Stimulated activated CD8-positive, alpha-beta memory T cell treated with anti-CD3 and anti-CD28 coated beads, Interleukin-15, amount 100 ng/mL, for 24 hours (primary cell): ENCODE measurements around the gene NR3C1.
A peak's percentile ranks its signal among the peaks of the same experiment; 100 is the strongest.

Source experiments
- DNase-seq: peaks from one replicate; pipeline ENCODE4 v3.0.0-alpha.2; 2020; ENCODE audit warnings: low read depth

The NR3C1 gene

DNA sequence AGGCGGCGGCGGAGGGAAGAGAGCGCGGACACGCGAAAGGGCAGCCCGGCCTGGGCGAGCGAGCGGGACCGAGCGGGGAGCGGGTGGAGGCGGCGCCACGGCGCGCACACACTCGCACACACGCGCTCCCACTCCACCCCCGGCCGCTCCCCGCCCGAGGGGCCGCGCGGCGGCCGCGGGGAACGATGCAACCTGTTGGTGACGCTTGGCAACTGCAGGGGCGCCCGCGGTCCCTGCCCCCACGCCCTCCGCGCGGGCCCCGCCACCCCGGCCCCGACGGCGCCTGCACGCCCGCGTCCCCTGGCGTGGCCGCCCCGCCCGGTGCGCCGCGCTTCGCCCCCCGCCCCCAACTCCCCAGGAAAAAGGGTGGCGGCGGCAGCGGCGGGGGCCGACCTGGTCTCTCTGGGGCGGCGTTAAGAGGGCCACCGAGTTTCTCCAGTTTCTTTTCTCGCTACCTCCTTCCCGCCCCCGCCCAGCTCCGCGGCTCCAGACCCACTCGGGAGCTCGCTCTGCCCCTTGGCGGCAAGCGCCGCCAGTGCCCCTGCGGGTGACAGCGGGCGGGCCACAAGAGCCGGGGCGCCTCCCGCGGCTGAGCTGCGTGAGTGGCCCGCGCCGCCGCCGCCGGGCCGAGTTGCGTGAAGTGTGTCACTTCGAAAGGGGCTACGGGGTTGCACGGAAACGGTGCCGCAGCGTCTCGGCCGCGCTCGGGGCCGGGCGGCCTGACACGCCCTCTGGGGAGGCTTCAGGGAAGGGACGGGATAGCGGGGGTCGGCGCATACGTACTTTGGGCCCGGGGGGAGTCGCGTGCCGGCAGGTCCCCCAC is at the start of gene NR3C1:
TSS of gene NR3C1 (minus strand) at position 94 of the 823 bp plus-strand sequence. CDS start 2,847 bp downstream, outside the sequence.
- peak; percentile 69 for DNase-seq

DNA sequence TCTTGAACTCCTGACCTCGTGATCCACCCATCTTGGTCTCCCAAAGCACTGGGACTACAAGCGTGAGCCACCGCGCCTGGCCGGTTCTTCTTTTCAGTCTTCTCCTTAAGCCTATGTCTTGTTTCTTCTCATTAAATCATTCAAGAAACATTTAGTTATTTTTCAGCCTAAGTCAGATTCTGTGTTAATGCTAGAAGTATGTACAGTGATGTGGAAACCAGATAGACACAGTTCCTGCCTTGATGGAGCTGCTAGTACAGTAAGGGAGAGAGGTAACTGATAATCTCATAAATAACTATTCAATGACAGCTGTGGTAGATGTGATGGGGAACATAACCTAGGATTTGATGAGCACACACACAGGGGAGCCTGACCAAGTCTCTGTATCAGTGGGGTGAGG is 46.3 kb upstream of the NR3C1 start:
- no peak for DNase-seq

DNA sequence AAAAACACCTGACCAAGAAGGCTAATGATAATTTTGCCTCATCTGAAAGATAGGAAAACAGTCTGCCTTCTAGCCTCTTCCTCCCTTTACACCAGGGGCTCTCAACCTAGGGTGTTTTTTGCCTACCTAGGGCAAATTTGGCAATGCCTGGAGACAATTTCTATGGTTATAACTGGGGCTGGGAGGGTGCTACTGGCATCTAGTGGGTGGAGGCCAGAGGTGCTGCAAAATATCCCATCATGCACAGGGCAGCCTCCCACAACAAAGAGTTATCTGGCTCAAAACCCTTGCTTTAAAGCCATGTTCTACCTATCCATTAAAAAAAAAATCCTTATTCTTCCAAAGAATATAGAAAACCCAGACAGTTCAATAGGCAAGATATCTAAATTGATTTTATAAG is 45.0 kb upstream of the NR3C1 start:
- DNase-seq, result no peak

- DNase-seq, result no peak
Measured at GRCh38 chr5:143447983-143448382, 44.5 kb upstream of the NR3C1 start.

DNA sequence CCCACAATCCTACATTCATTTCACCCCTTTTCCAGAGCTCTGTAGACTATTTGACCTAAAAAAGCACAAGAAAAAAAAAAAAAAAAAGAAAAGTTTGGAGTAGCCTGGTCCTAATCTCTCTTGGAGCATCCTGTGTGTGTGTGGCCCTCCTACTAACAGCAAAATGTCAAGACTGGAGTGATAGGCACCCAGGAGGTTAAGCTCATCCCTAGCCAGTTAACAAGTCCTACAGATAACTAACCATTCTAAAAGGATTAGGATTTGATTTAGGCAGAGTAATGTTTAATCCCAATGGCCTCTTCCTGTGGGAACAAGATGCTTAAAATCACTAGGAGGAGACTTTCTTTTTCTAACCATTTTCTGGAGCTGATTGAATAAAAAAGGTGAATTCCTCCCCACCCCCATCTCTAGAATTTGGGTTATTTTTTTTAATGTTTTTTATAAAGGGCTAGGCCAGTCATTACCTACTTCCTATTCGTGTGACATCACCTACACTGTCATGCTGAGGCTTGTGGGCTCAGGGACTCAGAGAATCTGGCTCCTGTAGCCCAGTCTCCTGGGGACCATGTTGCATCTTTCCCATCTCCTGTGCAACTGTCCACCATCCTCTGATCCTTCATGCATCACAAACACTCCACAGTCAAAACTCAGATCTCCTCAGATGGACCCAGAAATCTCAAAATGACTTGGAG is 43.2 kb upstream of the NR3C1 start:
- DNase-seq, result no peak

GRCh38 chr5:143445776-143446175 is 42.3 kb upstream of the NR3C1 start:
- no peak for DNase-seq

DNA sequence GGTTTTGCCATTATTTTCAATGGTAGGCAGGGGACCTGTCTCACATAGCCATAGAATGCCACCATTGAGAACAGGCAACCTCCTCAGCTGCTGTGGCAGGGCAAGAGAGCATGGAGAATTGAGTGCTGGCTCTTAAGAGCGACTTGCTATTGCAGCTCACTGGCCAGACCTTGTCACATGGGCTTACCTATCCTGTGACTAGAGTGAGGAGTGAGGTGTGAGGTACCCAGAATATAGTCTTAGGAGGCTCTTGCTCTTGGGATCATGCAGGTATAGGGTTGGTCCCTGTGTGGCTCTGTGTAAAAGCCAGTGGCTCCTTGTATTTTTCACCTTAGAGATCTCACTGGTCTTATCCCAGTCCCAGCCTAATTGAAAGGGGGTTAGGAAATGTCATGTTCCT is 39.8 kb upstream of the NR3C1 start:
- DNase-seq, result no peak

DNA sequence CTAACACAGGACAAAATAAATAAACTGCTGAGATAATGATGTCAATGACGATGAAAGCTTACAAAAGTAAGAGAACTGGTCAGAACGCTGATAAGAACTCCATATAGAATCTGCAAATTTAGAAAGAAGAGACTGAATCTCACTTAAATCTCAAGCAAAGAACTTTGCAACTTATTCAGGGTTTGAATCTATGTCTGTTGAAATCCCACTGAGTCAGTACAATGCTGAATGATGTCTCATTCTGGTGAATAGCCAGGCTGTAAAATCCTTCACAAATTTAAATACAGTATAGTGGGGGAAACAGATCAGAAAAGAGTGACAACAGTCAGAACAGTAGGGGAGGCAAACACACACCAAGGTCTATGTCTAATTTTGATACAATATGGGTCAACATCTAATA is 38.9 kb upstream of the NR3C1 start:
- DNase-seq, result no peak

DNA sequence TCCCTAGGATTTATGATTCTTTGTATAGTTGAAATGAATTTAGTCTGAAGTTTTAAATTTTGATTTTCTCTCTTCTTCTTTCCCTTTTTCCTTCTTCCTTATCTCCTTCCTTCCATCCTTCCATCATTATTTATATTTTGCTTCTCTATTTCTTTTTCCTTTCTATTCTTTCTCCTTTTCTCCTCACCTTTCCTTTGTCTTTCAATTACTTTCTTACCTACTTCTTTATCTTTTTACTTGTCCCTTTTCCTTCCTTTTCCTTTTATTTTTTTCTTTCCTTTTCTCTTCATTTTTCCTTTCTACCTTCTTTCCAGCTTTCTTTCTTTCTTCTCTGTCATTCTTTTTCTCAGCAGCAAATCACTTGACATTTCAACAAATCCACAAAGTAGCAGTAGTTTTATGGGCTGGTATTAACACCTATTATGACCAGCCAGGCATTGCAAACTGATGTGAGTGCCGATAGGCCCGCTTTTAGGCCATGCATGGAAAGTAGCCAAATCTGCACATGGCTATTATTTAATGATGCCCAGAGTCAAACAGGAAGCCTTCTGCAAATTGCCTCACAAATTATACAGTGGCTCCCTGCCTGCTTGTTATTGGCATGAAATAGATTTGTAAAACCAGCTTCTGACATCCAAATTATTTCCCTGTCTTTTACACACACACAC is 37.1 kb upstream of the NR3C1 start:
- DNase-seq, result no peak

- no peak for DNase-seq
Measured at GRCh38 chr5:143437666-143438273, 34.3 kb upstream of the NR3C1 start.

- no peak for DNase-seq
Measured at GRCh38 chr5:143436871-143437270, 33.4 kb upstream of the NR3C1 start.

DNA sequence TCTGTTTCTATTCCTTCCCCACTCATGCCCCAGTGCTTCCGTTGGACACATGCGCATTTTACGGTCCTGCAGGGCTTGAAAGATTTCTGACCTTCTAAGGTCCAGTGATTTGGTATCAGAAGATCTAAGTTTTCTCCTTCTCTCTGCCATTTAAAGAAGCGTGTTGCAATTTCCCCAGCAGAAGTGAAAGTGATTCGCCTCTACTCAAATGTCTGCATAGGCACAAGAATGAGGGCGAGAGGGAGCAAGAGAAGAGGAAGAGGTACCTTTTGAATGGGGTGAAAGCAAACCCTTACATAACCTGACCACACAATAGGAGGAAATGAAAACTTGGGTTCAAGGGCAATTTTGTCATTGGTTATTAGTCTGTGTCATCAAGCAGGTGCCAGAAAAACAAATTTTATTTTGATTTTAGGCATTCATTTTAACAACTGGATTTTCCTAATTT is 31.7 kb upstream of the NR3C1 start:
- no peak for DNase-seq

DNA sequence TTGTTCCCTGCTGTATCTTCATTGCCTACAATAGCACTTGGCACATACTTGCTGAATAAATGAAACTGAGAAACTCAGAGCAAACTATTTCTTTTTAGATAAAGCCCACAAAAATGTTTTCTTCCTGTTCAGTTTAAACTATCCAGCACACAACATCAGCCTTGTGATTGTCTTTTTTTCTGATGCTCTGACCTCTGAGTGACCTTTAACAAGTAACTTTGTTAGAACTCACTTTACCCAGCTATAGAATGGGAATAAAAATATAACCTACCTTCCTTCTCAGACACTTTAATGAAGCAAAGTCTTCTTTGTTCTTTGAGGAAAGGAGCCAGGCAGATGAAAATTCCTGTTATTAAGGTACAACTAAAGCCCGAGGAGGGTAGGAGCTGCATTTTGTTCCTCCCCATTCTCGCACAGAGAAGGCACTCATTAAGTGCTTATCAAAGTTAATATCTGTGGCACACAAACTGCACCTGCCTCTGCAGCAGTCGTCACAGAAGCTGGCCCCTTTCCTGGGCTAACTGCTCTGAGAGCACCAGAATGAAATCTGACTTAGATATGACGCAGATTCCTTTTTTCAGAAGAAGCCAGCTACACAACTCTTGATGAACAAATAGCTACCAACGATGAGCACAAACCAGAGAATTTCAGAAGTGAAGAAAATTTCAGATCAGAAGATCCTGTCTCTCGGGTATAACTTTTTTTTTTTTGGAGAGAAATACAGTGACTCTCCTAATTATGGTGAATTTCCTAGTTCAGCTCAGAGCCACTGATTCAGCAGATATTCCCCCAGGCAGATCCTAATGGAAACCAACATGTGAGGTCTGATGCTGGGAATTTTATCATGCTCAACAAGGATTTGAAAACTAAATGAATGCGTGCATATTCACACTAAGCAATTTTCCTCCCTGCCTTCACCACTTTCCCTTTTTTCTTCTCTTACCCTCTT is 31.0 kb upstream of the NR3C1 start:
- no peak for DNase-seq

DNA sequence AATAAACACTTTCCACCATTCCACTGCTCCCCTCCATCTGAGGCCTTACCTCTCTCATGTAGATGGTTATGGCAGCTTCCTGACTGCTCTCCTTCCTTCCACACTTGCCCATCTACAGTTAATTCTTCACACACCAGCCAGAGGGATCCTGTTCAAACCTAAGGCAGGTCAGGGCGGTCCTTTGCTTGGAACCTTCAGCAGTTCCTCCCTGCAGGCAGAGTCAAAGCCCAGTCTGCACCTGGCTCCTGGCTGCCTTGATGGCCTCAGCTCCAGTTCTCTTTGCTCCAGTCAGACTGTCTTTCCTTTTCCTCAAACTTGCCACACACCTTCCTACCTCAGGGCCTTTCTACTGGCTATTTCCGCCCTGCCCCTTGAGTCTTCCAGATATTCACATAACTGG is 30.2 kb upstream of the NR3C1 start:
- no peak for DNase-seq

- DNase-seq, result no peak
Measured at GRCh38 chr5:143432658-143433239, 29.3 kb upstream of the NR3C1 start.

DNA sequence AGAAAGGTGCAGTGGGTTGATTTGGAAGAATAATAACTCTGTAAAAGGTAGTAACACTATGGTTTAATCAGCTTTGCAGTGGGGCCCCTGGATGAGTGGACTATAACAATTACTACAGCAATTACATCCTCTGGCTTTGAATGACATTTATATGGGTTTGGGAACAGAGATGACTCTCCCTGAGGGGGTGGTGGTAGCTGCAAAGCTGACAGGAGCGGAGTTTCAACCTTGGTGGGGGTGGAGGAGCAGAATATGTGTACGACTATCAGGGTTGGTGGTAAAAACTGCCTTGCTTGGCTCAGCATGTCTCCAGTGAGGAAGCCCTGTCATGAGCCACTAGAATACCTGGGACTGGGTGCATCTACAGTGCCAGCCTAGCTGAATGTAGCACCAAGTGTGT is 28.3 kb upstream of the NR3C1 start:
- no peak for DNase-seq

DNA sequence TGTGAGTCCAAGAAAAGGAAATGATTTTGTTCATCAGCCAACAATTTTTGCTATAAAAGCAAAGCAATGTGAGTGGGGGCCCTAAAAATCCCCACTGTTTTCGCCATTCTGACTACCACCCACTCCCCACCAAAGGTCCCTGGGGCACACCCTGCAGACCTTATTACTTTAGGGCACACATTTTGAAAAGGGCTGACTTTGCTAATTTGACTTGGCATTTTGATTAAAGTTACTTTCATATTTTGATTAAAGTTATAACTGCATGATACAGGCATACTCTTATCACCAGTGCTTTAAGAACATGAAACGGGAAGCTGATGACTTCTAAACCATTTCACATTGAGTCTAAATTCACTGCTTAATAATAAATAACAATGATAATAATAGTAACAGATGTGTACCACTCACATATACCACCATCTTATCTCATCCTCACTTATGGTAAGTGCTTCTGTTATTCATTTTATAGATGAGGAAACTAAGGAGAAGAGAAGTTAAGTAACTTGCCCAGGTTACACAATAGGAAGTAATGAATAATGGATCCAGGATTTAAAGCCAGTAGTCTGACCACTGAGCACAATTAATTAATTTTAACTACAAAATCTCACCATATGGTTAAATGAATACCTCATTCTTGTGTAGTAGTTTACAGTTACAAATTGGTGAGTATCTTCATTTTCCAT is 25.4 kb upstream of the NR3C1 start:
- DNase-seq, result no peak

DNA sequence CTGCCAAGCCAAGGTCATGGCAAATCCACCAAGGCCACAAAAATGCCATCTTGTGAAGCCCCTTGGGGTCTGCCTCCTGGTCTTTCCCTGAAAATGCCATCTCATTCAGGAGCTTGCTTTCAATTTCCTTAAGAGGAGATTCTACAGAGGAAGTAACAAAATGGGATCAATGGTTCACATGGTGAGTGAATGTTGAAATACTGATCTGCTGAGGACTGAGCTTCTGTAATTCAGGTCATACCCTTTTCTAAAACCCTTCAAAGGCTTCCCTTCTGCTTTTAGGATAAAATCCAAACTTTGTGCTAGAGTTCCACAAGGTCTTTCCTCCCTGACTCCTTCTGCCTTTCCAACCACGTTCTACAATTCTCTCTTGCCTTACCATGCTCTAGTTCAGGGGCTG is 24.7 kb upstream of the NR3C1 start:
- DNase-seq, result no peak

- no peak for DNase-seq
Measured at GRCh38 chr5:143427122-143427735, 23.7 kb upstream of the NR3C1 start.

DNA sequence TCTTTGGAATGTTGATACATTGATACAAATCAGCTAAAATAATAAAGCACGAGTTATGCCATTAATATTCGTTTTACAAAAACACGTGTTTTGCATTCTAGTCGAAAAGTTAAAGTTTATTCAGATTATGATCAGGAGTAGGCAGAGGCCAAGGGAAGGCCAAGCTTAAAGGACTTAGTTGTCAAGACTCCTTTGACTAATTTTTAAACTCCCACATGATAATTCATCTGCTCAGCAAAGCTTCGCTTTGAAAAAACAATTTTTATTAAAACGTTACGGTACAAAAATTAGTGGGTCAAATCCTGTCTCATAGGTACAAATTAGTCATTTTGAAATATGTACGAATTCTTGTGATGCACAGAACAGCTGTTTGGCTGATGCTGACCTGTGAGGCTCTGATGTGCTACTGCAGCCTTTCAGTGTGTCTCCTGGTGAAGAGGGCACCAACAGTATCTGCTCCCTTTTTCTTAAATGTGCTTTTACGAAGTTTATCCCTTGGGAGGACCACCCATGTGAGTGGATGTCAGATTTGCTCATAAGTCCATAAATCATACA is 23.0 kb upstream of the NR3C1 start:
- DNase-seq, result no peak
